ENCODE results near the gene SLFN13.

DNA sequence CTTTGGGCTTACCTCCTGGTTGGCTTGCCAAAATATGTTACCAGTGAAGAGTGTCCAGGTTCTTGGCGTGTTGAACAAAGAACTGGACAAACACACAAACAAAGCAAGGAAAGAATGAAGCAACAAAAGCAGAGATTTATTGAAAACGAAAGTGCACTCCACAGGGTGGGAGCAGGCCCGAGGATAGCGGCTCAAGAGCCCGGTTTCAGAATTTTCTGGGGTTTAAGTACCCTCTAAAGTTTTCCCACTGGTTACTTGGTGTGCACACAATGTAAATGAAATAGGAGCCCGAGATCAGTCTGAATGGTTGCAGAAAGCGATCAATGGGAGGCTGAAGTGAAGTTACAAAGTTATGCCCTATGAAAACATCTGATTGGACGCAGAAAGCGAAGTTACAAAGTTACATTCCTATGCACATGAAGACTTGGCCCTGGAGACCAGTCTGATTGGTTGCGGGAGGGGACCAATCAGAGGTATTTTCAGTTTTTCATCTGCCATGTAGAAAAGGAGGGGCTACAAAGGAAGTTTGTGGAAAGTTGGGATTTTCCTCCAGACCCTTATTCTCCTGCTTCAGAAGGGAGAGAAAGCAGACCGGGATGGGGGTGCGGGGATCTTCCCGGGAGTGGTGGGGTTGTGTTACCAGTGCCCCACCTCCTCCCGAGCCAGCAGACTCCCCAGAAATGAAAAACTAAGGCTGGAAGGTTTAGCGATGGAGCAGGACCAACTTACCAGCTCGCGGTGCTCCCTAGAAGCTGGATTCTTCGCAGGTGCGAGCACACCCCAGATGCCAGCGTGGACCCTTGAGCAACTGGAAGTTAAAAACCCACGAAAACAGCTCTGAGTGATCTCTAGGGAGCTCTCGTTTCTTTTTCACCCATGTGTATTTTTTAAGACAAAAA, 16.1 kb downstream of the SLFN13 start, which contains the start of gene SLFN12:
- TF ChIP-seq, protein P1, sequence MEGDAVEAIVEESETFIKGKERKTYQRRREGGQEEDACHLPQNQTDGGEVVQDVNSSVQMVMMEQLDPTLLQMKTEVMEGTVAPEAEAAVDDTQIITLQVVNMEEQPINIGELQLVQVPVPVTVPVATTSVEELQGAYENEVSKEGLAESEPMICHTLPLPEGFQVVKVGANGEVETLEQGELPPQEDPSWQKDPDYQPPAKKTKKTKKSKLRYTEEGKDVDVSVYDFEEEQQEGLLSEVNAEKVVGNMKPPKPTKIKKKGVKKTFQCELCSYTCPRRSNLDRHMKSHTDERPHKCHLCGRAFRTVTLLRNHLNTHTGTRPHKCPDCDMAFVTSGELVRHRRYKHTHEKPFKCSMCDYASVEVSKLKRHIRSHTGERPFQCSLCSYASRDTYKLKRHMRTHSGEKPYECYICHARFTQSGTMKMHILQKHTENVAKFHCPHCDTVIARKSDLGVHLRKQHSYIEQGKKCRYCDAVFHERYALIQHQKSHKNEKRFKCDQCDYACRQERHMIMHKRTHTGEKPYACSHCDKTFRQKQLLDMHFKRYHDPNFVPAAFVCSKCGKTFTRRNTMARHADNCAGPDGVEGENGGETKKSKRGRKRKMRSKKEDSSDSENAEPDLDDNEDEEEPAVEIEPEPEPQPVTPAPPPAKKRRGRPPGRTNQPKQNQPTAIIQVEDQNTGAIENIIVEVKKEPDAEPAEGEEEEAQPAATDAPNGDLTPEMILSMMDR (IDR thresholded peaks at IDR 0.05; ENCODE audit: low read depth, low read length) = no peak
- 0 out of 2 replicates have a peak, but pooled peaks have one; percentile 39 for TF ChIP-seq MYC (IDR thresholded peaks at IDR 0.05; ENCODE audit: low read depth, low read length)
- TF ChIP-seq POLR2A (IDR thresholded peaks at IDR 0.05; ENCODE audit: extremely low read depth, insufficient read length) = peak; percentile 9

Measured in NB4 (cell line).